HEK293T (cell line): Measurements from ENCODE around the gene GRAMD2B.

ENCODE experiments used
- ARNT ChIP-seq: fragments of 450-650 bp; IDR thresholded peaks from 2 replicates; pipeline ENCODE4 v1.6.1; 2017; ENCODE audit warnings: mild to moderate bottlenecking
- CTBP1 ChIP-seq: fragments of 450-650 bp; IDR thresholded peaks from 2 replicates; pipeline ENCODE4 v1.6.1; 2016; ENCODE audit warnings: borderline replicate concordance
- ELF4 ChIP-seq: fragments of 450-650 bp; IDR thresholded peaks from 2 replicates; pipeline ENCODE4 v1.6.1; 2017; ENCODE audit warnings: antibody characterized with exemption
- FOXA1 ChIP-seq: fragments of 450-650 bp; IDR thresholded peaks from 2 replicates; pipeline ENCODE4 v1.6.1; 2016; ENCODE audit warnings: mild to moderate bottlenecking
- FOXK2 ChIP-seq: fragments of 450-650 bp; IDR thresholded peaks from 2 replicates; pipeline ENCODE4 v1.6.1; 2016; ENCODE audit warnings: mild to moderate bottlenecking
- FOXM1 ChIP-seq: fragments of 450-650 bp; IDR thresholded peaks from 2 replicates; pipeline ENCODE4 v1.6.1; 2017; ENCODE audit warnings: mild to moderate bottlenecking, borderline replicate concordance
- HDGF ChIP-seq: fragments of 450-650 bp; IDR thresholded peaks from 2 replicates; pipeline ENCODE4 v1.6.1; 2017; ENCODE audit warnings: antibody characterized with exemption, borderline replicate concordance
- L3MBTL2 ChIP-seq: fragments of 450-650 bp; conservative IDR thresholded peaks from 2 replicates; pipeline ENCODE4 v1.6.1; 2016; ENCODE audit warnings: mild to moderate bottlenecking
- LEF1 ChIP-seq: fragments of 450-650 bp; IDR thresholded peaks from 2 replicates; pipeline ENCODE4 v1.6.1; 2017; ENCODE audit warnings: mild to moderate bottlenecking, borderline replicate concordance
- NFRKB ChIP-seq: fragments of 450-650 bp; IDR thresholded peaks from 2 replicates; pipeline ENCODE4 v1.6.1; 2016; ENCODE audit warnings: mild to moderate bottlenecking, moderate library complexity
- SP1 ChIP-seq: fragments of 450-650 bp; IDR thresholded peaks from 2 replicates; pipeline ENCODE4 v1.6.1; 2017
- SUZ12 ChIP-seq: fragments of 450-650 bp; IDR thresholded peaks from 2 replicates; pipeline ENCODE4 v1.6.1; 2016; ENCODE audit warnings: mild to moderate bottlenecking
- TARDBP ChIP-seq: fragments of 450-650 bp; IDR thresholded peaks from 2 replicates; pipeline ENCODE4 v1.6.1; 2016
- ZNF384 ChIP-seq: fragments of 450-650 bp; IDR thresholded peaks from 2 replicates; pipeline ENCODE4 v1.6.1; 2016

- TF ChIP-seq NFRKB (no peak), FOXA1 (no peak), ELF4 (no peak), FOXM1 (no peak), FOXK2 (no peak), SUZ12 (no peak), ZNF384 (no peak), HDGF (no peak), TARDBP (no peak), SP1 (no peak), ARNT (no peak), LEF1 (no peak), CTBP1 (no peak), L3MBTL2 (no peak)
These were observed 92.1 kb downstream of the GRAMD2B start for GRCh38 chr5:126515337-126515736.
